OCI-LY3 (cell line): ENCODE measurements around the gene MX1.

Source experiments
- CTCF ChIP-seq: fragments of 200-600, 300-600 bp; sonication (generic); IDR thresholded peaks from 2 replicates; pipeline ENCODE4 v1.5.1; 2014; ENCODE audit warnings: antibody characterized with exemption, low read length, low read depth
- EZH2phosphoT487 ChIP-seq: fragments of 200-600 bp; shearing (Covaris generic); IDR thresholded peaks from 2 replicates; pipeline ENCODE4 v1.6.1; 2018; ENCODE audit warnings: antibody characterized with exemption, mixed run types, low read depth

DNA sequence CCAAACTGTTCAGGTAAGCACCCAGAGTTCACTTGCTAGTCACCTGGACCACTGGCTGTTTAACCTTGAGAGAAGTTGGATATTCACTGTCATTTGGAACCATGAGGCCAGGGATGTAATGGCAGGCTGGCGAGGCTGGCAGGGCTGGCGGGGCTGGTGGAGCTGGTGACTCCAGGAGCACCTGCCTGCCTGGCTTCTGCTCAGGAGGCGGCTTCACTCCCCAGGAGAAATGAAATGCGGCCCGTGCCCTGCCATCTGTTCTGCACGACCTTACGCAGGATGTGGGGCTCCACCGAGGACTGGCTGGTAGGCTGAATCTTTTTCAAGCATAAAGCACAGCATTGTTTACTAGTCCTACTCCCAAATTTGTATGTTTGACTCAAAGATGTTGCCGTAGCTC, 22.7 kb upstream of the MX1 start:
- TF ChIP-seq CTCF (no peak), EZH2phosphoT487 (no peak)
